Activated T-cell treated with anti-CD3 and anti-CD28 coated beads, Interleukin-2, amount 50 U/mL, for 72 hours (primary cell): ENCODE results near the gene C1RL. TPM values are rescaled to one million over a fixed set of nuclear protein-coding genes. Genes with fewer than 3 reads are reported as not detected.

Experiments
- ATAC-seq, 2 donors: fragments of 150-1000 bp; cut with Tn5 transposase; replicated peaks in 1 of 2; 2 replicates each; pipeline ENCODE4 v1.10.0; 2021; ENCODE audit warnings: moderate library complexity in 2 of 2, mild to moderate bottlenecking in 1 of 2
- DNase-seq, 2 donors: peaks; one replicate each; pipeline ENCODE4 v3.0.0; 2021 to 2022; ENCODE audit warnings: mixed read lengths in 1 of 2
- H3K27ac Mint-ChIP-seq: one replicate; pipeline ENCODE4 v1.8.0; 2022; ENCODE audit warnings: mild to moderate bottlenecking, moderate library complexity, mixed read lengths
- H3K27me3 Mint-ChIP-seq: one replicate; pipeline ENCODE4 v1.8.0; 2022; ENCODE audit warnings: low read depth, mixed read lengths
- H3K36me3 Mint-ChIP-seq, 2 donors: one replicate each; pipeline ENCODE4 v1.8.0; 2022; ENCODE audit warnings: mixed read lengths in 2 of 2, mild to moderate bottlenecking in 1 of 2; ENCODE audit not compliant: insufficient read depth in 2 of 2
- H3K4me1 Mint-ChIP-seq: one replicate; pipeline ENCODE4 v1.8.0; 2022; ENCODE audit warnings: low read depth, mixed read lengths
- H3K4me3 Mint-ChIP-seq, 2 donors: one replicate each; pipeline ENCODE4 v1.8.0; 2022; ENCODE audit warnings: mild to moderate bottlenecking in 2 of 2, mixed read lengths in 2 of 2, moderate library complexity in 2 of 2
- H3K9me3 Mint-ChIP-seq, 2 donors: one replicate each; pipeline ENCODE4 v1.8.0; 2022; ENCODE audit warnings: mixed read lengths in 2 of 2
- total RNA-seq, 2 donors: library from RNA; stranded (reverse); gene quantifications; one replicate each; pipeline ENCODE4 v1.2.3, GENCODE V29; 2022

The C1RL gene, protein sequence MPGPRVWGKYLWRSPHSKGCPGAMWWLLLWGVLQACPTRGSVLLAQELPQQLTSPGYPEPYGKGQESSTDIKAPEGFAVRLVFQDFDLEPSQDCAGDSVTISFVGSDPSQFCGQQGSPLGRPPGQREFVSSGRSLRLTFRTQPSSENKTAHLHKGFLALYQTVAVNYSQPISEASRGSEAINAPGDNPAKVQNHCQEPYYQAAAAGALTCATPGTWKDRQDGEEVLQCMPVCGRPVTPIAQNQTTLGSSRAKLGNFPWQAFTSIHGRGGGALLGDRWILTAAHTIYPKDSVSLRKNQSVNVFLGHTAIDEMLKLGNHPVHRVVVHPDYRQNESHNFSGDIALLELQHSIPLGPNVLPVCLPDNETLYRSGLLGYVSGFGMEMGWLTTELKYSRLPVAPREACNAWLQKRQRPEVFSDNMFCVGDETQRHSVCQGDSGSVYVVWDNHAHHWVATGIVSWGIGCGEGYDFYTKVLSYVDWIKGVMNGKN
- 10 to 100 TPM; 22.6 to 27.4 TPM for total RNA-seq

DNA sequence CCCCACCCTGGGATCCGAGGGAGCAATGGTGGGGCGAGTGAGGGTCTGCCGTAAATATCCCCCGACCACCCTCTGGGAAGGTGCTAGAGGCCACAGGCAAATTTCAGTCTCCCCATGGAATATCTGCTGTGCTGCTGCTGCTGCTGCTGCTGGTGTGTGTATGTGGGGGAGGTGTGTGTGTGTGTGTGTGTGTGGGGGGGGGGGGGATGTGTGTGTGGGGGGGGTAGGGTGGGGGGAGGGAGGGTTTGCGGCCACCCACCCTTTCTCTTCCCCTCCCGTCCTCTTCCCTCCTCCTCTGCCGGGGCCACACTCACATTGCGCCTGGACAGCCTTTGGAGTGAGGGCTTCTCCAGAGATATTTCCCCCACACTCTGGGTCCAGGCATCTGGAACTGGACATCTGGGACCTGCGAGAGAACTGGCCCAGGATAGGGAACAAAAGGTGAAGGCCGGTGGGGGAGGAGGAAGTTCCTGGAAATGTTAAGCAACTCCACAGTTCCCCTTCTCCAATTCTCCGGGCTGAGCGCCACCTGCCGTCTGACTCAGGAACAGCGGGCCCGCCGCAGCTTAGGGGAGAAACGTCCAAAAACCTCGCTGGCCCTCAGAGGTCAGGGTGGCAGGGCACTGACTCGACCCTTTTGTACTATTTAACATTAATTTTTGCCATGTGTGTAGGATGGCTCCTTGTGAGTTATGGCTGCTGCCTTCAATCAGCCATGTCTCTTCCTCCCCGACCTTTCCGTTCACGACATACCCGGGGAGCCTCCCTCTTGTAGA is at the start of gene C1RL:
Gene C1RL (minus strand): TSS at position 419 of the 776 bp plus-strand sequence. CDS start 34 bp downstream, at position 385.
- peaks cover 50% of the 10 kb centered on the region for H3K4me1 Mint-ChIP-seq
- H3K27me3 Mint-ChIP-seq, result no peaks in the 10 kb centered on the region
- H3K27ac Mint-ChIP-seq, result peak within 1 kb of the TSS; percentile 93
- H3K4me3 Mint-ChIP-seq, result peak within 1 kb of the TSS; percentile 95 to 96
- peaks cover 0 to 5% of the 10 kb centered on the region in 2 donors for H3K9me3 Mint-ChIP-seq
- peak; percentile 83 to 92 for DNase-seq
- H3K36me3 Mint-ChIP-seq, result peaks cover 10 to 20% of the 10 kb centered on the region in 2 donors
- ATAC-seq, result peak; percentile 37 to 39

DNA sequence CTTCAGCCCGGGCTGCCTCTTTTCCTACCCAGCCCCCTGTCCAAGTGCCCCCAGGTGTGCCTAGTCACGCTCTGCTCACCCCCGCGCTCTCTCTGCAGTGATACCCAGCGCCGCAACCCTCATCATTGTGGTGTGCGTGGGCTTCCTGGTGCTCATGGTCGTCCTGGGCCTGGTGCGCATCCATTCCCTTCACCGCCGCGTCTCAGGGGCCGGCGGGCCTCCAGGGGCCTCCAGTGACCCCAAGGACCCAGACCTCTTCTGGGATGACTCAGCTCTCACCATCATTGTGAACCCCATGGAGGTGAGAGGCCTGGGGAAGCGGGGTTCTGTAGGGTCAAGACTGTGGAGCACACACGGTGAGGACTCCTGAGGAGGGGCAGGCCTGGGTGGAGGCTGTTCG is 48.4 kb upstream of the C1RL start:
- ATAC-seq, result no peak
- H3K36me3 Mint-ChIP-seq, result no peaks in the 10 kb centered on the region
- H3K27ac Mint-ChIP-seq, result no peak overlapping the region

DNA sequence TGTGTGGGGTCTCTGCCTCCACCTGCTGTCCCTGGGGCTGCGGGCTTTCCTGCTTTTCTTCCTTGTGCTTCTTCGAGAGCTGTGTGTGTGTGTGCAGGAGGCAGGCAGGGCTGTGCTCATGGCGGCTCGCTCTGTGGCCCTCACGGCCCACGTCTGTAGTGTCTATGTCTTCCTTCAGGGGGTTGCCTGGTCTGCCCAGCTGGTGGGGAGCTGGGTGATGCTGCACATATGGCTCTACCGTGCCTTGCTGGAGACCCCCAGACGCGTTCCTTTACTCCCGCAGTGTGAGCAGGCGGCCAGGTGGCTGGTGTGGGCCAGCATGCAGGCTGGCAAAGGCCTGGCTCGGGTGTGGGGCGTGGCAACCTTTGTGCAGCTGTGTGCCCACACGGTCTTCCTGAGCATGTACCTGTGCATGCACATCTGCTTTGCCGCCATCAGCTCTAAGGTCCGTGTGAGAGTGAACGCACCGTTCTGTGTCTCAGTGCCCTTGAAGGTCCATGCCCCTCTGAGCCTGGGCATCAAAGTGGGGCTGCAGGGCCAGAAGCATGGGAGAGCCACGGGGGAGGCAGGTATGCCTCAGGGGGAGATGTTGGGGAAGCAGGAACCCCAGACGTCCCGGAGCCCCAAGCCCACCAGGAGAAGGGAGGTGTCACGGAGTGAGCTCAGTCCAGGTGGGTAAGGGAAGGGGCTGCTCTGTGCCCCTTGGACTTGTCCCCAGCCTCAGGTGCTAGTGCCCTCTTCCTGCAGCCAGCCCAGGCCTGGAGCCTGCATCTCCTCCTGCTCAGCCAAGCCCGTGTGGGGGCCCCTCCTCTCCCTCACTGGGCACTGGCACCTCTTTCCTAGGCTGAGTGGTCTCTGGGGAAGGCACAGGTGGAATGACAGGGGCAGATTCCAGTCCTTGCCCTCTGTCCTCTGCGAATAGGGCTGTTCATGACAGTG is 47.5 kb upstream of the C1RL start:
- H3K4me1 Mint-ChIP-seq, result no peaks in the 10 kb centered on the region
- no peak overlapping the region for H3K4me3 Mint-ChIP-seq
- ATAC-seq, result no peak
- H3K27ac Mint-ChIP-seq, result no peak overlapping the region
- H3K36me3 Mint-ChIP-seq, result no peaks in the 10 kb centered on the region
- H3K27me3 Mint-ChIP-seq, result no peaks in the 10 kb centered on the region
- no peaks in the 10 kb centered on the region for H3K9me3 Mint-ChIP-seq
- DNase-seq, result no peak

More for the DNA sequence above, 48.4 kb upstream of the C1RL start:
- no peak for DNase-seq
- Mint-ChIP-seq H3K27me3 (peaks cover 8% of the 10 kb centered on the region), H3K4me1 (no peaks in the 10 kb centered on the region), H3K9me3 (no peaks in the 10 kb centered on the region), H3K4me3 (no peak overlapping the region)

DNA sequence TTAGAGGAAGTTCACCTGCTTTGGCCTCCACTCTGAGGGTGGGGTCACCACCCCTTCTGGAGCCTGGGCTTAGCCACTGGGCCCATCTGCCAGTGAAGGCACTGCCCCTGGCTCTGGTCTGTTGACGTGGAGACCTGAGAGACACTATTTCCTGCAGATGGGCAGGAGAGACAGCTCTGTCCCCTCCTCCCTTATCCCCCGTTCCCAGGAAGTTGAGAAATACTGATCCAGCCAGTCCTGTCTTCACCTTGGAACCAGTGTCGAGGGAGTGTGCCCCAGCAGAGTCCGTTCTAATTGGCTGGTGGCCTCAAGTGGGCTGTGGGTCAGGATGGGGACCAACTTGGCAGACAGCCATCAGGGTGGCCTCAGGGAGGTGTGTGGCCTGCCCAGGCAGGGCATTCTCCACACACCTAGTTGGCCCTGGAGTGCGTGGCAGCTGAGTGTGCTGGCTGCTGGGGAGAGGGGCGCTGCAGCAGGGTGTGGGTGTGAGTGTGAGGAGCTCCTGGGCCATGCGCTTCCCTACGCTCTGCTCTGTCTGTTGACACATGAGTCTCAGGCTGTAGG is 46.5 kb upstream of the C1RL start:
- Mint-ChIP-seq H3K4me1 (no peaks in the 10 kb centered on the region), H3K36me3 (no peaks in the 10 kb centered on the region), H3K27ac (no peak overlapping the region), H3K27me3 (no peaks in the 10 kb centered on the region), H3K4me3 (no peak overlapping the region), H3K9me3 (no peaks in the 10 kb centered on the region)
- ATAC-seq, result no peak
- DNase-seq, result no peak

DNA sequence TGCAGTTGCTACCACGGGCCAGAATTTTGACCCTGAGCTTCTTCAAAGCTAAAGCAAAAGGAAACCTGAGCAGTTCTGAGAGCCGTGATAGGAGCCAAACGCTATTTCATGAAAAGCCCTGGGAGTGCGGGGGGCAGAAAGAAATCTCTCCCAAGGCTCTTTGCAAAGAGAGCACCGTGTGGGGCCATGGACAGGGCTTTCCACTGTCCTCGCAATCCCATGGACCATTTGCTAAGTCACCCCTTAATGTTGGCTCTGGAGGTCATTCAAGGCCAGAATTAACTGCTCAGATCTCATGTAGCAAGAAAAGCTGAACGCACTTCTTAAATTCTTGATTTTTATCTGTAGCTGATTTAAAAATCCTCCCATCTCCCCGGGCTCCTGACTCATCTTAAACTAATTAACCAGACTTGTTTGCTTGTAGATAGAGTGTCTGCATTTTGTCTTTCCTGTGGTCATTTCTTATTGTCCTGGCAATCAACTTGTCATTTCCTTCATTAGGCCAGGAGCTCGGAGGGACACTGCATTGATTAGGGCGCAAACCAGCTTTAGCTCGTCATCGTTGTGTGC is 46.0 kb upstream of the C1RL start:
- ATAC-seq (no peak), DNase-seq (no peak)
- no peaks in the 10 kb centered on the region for H3K27me3 Mint-ChIP-seq
- no peak overlapping the region for H3K27ac Mint-ChIP-seq
- H3K9me3 Mint-ChIP-seq, result no peaks in the 10 kb centered on the region
- H3K4me3 Mint-ChIP-seq, result no peak overlapping the region
- H3K36me3 Mint-ChIP-seq, result peaks cover 2 to 3% of the 10 kb centered on the region in 2 donors
- no peaks in the 10 kb centered on the region for H3K4me1 Mint-ChIP-seq

DNA sequence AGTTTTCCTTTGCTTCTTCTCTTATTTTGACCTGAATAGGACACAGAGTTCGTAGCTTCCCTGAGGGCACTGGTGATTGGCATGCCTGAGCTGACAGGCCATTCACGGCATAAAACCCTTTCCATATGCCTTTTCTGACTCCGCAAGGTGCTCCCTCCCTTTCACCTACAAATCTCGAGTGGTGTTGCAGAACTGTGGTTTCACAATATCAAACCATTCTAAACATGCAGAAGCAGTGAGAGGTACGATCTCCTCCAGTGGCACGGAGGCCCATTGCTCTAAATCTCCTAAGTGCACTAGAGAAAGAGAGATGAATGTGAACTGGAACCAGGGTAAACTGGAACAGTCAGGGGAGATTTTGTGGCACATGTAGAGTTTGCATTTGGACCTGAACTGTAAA is 45.0 kb upstream of the C1RL start:
- peaks cover 4 to 5% of the 10 kb centered on the region in 2 donors for H3K36me3 Mint-ChIP-seq
- no peak for DNase-seq

DNA sequence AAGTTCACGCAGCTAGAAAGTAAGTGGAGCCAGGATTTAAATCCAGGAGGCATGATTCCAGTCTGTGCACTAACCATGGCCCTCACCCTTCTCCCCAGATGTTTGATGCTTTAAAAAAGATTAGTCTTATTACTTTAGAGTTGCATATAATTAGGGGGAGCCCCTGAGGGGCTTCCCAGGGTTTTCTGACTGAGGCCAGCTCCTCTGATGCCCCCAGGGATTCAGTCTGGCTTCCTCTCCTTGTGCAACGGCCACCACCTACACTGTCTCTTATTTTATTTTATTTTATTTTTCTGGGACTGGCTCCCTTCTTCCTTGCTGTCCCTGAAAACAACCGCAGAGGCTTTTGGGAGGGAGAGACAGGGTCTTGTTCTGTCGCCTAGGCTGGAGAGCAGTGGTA is 43.8 kb upstream of the C1RL start:
- H3K4me3 Mint-ChIP-seq, result no peak overlapping the region
- no peaks in the 10 kb centered on the region for H3K9me3 Mint-ChIP-seq
- H3K36me3 Mint-ChIP-seq, result peaks cover 4 to 5% of the 10 kb centered on the region in 2 donors
- no peak overlapping the region for H3K27ac Mint-ChIP-seq
- DNase-seq (no peak), ATAC-seq (no peak)
- H3K4me1 Mint-ChIP-seq, result no peaks in the 10 kb centered on the region
- H3K27me3 Mint-ChIP-seq, result no peaks in the 10 kb centered on the region

More for the DNA sequence above, 45.0 kb upstream of the C1RL start:
- no peaks in the 10 kb centered on the region for H3K4me1 Mint-ChIP-seq
- no peak overlapping the region for H3K4me3 Mint-ChIP-seq
- no peak overlapping the region for H3K27ac Mint-ChIP-seq
- H3K9me3 Mint-ChIP-seq, result no peaks in the 10 kb centered on the region
- H3K27me3 Mint-ChIP-seq, result no peaks in the 10 kb centered on the region
- no peak for ATAC-seq

DNA sequence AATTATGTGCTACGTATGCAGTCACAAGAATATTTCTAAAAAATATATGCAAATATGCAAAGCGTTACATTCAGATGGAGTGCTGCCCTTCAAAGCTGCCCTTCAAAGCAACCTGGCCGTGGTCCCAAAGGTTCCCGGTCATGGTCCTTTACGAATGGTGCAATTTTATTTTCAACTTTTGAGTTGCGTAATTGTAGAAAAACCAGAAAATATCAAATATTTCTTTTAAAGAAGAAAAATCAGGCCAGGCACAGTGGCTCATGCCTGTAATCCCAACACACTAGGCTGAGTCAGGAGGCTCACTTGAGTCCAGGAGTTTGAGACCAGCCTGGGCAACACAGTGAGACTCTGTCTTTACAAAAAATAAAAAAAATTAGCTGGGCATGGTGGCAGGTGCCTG is 42.5 kb upstream of the C1RL start:
- Mint-ChIP-seq H3K4me3 (no peak overlapping the region), H3K9me3 (no peaks in the 10 kb centered on the region), H3K4me1 (no peaks in the 10 kb centered on the region), H3K27ac (no peak overlapping the region), H3K27me3 (no peaks in the 10 kb centered on the region), H3K36me3 (peaks cover 4 to 5% of the 10 kb centered on the region in 2 donors)
- ATAC-seq, result no peak
- no peak for DNase-seq

DNA sequence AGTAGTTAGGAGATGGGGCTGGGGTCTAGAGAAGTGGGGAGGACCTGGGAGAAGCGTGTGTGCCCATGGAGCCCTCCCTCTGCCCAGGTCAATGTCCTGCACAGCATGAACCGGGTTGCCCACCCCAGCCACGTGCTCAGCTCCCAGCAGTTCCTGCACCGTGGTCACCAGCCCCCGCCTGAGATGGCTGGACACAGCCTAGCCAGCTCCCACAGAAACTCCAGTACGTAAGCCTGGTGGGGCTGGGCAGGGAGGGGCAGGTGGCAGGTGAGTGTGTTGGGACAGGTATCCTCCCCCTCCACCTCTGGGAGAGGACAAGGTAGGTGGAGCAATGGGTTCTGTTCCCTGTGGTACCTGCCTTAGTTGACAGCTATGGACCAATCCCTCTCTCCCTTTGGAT is 41.8 kb upstream of the C1RL start:
- no peak overlapping the region for H3K4me3 Mint-ChIP-seq
- H3K36me3 Mint-ChIP-seq, result peaks cover 6% of the 10 kb centered on the region in 2 donors
- no peak for ATAC-seq
- H3K27ac Mint-ChIP-seq, result no peak overlapping the region
- no peaks in the 10 kb centered on the region for H3K9me3 Mint-ChIP-seq
- no peak for DNase-seq
- no peaks in the 10 kb centered on the region for H3K4me1 Mint-ChIP-seq
- H3K27me3 Mint-ChIP-seq, result no peaks in the 10 kb centered on the region

DNA sequence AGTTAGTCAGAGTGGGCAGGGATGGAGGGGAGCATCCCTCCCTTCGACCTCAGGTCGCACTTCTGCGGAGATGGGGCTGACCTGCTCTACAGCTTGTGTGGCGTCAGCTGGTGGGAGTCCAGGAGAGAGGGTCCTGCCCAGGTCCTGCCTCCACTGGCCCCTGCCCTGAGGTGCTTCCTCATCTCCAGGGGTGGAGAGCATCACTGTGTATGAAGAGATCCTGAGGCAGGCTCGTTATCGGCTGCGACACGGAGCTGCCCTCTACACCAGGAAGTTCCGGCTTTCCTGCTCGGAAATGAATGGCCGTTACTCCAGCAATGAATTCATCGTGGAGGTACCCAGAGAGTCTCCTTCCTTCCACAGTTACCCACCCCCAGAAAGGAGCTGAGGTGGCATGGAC is 41.3 kb upstream of the C1RL start:
- H3K4me1 Mint-ChIP-seq, result no peaks in the 10 kb centered on the region
- H3K4me3 Mint-ChIP-seq, result no peak overlapping the region
- DNase-seq (no peak), ATAC-seq (no peak)
- H3K27me3 Mint-ChIP-seq, result no peaks in the 10 kb centered on the region
- no peaks in the 10 kb centered on the region for H3K9me3 Mint-ChIP-seq
- peaks cover 6% of the 10 kb centered on the region in 2 donors for H3K36me3 Mint-ChIP-seq
- no peak overlapping the region for H3K27ac Mint-ChIP-seq

DNA sequence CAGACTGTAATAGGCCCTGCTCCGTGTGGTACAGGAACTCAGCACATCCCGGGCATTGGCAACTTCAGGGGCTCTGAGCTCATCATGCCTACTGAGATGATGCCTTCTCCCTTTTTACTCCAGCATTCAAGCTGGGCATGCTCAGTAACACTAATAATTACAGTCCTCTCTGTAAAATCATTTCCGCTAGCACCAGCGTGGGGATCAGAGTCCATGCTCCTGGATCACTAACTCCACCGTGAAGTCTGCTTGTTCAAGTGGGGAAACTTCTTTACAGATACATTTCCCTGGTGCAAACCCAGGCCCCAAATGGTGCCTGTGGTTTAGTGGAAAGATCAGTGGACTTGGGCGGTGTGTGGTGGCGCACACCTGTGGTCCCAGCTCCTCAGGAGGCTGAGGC is 37.9 kb upstream of the C1RL start:
- ATAC-seq (no peak), DNase-seq (no peak)
- H3K9me3 Mint-ChIP-seq, result no peaks in the 10 kb centered on the region
- H3K27ac Mint-ChIP-seq, result no peak overlapping the region
- H3K27me3 Mint-ChIP-seq, result no peaks in the 10 kb centered on the region
- H3K36me3 Mint-ChIP-seq, result peaks cover 6% of the 10 kb centered on the region in 2 donors
- no peak overlapping the region for H3K4me3 Mint-ChIP-seq
- no peaks in the 10 kb centered on the region for H3K4me1 Mint-ChIP-seq

DNA sequence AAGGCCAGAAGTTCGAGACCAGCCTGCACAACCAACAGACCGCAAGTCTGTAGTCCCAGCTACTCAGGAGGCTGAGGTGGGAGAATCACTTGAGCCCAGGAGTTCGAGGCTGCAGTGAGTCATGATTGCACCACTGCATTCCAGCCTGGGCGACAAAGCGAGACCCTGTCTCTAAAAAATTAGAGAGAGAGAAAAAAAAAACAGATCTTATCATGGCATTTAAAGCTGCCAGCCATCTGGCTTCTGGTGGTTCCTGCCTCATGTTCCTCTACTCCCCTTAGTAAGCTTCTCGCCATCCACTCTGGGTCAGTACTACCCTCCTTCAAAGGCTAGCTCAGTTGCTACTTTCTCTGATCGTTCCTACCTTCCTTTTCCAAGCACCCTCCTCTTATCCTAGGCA is 37.2 kb upstream of the C1RL start:
- DNase-seq (no peak), ATAC-seq (no peak)
- no peaks in the 10 kb centered on the region for H3K9me3 Mint-ChIP-seq
- H3K27me3 Mint-ChIP-seq, result no peaks in the 10 kb centered on the region
- H3K27ac Mint-ChIP-seq, result no peak overlapping the region
- no peak overlapping the region for H3K4me3 Mint-ChIP-seq
- H3K36me3 Mint-ChIP-seq, result peaks cover 8 to 11% of the 10 kb centered on the region in 2 donors
- no peaks in the 10 kb centered on the region for H3K4me1 Mint-ChIP-seq
